HEK293 (cell line): ENCODE results near the gene LGALS4.
A peak's percentile ranks its signal among the peaks of the same experiment; 100 is the strongest.

Experiments used
- BCL11A ChIP-seq: fragments of 450-650 bp; formaldehyde crosslinking; IDR thresholded peaks from 2 replicates; pipeline ENCODE4 v1.5.1; 2016; ENCODE audit warnings: low read depth, missing biosample characterization, missing genetic modification characterization
- BCL11B ChIP-seq: fragments of 450-650 bp; formaldehyde crosslinking; IDR thresholded peaks from 2 replicates; pipeline ENCODE4 v1.5.1; 2016; ENCODE audit warnings: low read depth, missing biosample characterization, missing genetic modification characterization
- EGR2 ChIP-seq: fragments of 450-650 bp; formaldehyde crosslinking; IDR thresholded peaks from 2 replicates; pipeline ENCODE4 v1.5.1; 2016; ENCODE audit warnings: low read depth, missing biosample characterization, missing genetic modification characterization
- KLF7 ChIP-seq: fragments of 450-650 bp; formaldehyde crosslinking; IDR thresholded peaks from 2 replicates; pipeline ENCODE4 v1.5.1; 2016; ENCODE audit warnings: missing biosample characterization, missing genetic modification characterization, borderline replicate concordance
- ZBTB8A ChIP-seq: fragments of 450-650 bp; formaldehyde crosslinking; IDR thresholded peaks from 2 replicates; pipeline ENCODE4 v1.5.1; 2016; ENCODE audit warnings: missing biosample characterization, missing genetic modification characterization
- ZFHX2 ChIP-seq: fragments of 450-650 bp; formaldehyde crosslinking; conservative IDR thresholded peaks from 2 replicates; pipeline ENCODE4 v1.5.1; 2016; ENCODE audit warnings: missing biosample characterization, missing genetic modification characterization
- ZIC2 ChIP-seq: fragments of 450-650 bp; formaldehyde crosslinking; IDR thresholded peaks from 2 replicates; pipeline ENCODE4 v1.5.1; 2016; ENCODE audit warnings: missing biosample characterization, missing genetic modification characterization
- ZNF114 ChIP-seq: fragments of 450-650 bp; formaldehyde crosslinking; IDR thresholded peaks from 2 replicates; pipeline ENCODE4 v1.5.0; 2017; ENCODE audit warnings: missing biosample characterization, missing genetic modification characterization
- ZNF133 ChIP-seq: fragments of 450-650 bp; formaldehyde crosslinking; IDR thresholded peaks from 2 replicates; pipeline ENCODE4 v1.5.1; 2016; ENCODE audit warnings: missing biosample characterization, missing genetic modification characterization
- ZNF146 ChIP-seq: fragments of 450-650 bp; formaldehyde crosslinking; IDR thresholded peaks from 2 replicates; pipeline ENCODE4 v1.5.1; 2016; ENCODE audit warnings: missing biosample characterization, missing genetic modification characterization
- ZNF155 ChIP-seq: fragments of 450-650 bp; formaldehyde crosslinking; IDR thresholded peaks from 2 replicates; pipeline ENCODE4 v1.5.1; 2016; ENCODE audit warnings: missing biosample characterization, missing genetic modification characterization
- ZNF202 ChIP-seq: fragments of 450-650 bp; formaldehyde crosslinking; IDR thresholded peaks from 2 replicates; pipeline ENCODE4 v1.5.1; 2016; ENCODE audit warnings: missing biosample characterization, missing genetic modification characterization, borderline replicate concordance
- ZNF24 ChIP-seq: fragments of 450-650 bp; formaldehyde crosslinking; IDR thresholded peaks from 2 replicates; pipeline ENCODE4 v1.5.1; 2016; ENCODE audit warnings: missing biosample characterization, missing genetic modification characterization
- ZNF311 ChIP-seq: fragments of 450-650 bp; formaldehyde crosslinking; IDR thresholded peaks from 2 replicates; pipeline ENCODE4 v1.5.1; 2017; ENCODE audit warnings: missing biosample characterization, missing genetic modification characterization, borderline replicate concordance
- ZNF366 ChIP-seq: fragments of 450-650 bp; formaldehyde crosslinking; conservative IDR thresholded peaks from 2 replicates; pipeline ENCODE4 v1.5.1; 2016; ENCODE audit warnings: missing biosample characterization, missing genetic modification characterization
- ZNF404 ChIP-seq: fragments of 450-650 bp; formaldehyde crosslinking; IDR thresholded peaks from 2 replicates; pipeline ENCODE4 v1.5.1; 2017; ENCODE audit warnings: missing biosample characterization, missing genetic modification characterization
- ZNF416 ChIP-seq: fragments of 450-650 bp; formaldehyde crosslinking; IDR thresholded peaks from 2 replicates; pipeline ENCODE4 v1.5.1; 2016; ENCODE audit warnings: missing biosample characterization, missing genetic modification characterization
- ZNF423 ChIP-seq: fragments of 450-650 bp; formaldehyde crosslinking; IDR thresholded peaks from 2 replicates; pipeline ENCODE4 v1.5.1; 2016; ENCODE audit warnings: missing biosample characterization, missing genetic modification characterization
- ZNF433 ChIP-seq: fragments of 450-650 bp; formaldehyde crosslinking; IDR thresholded peaks from 2 replicates; pipeline ENCODE4 v1.5.1; 2016; ENCODE audit warnings: missing biosample characterization, missing genetic modification characterization, low read depth
- ZNF501 ChIP-seq: fragments of 450-650 bp; formaldehyde crosslinking; IDR thresholded peaks from 2 replicates; pipeline ENCODE4 v1.5.1; 2016; ENCODE audit warnings: missing biosample characterization, missing genetic modification characterization
- ZNF521 ChIP-seq: fragments of 450-650 bp; formaldehyde crosslinking; IDR thresholded peaks from 2 replicates; pipeline ENCODE4 v1.5.1; 2017; ENCODE audit warnings: missing biosample characterization, mild to moderate bottlenecking, missing genetic modification characterization
- ZNF530 ChIP-seq: fragments of 450-650 bp; formaldehyde crosslinking; IDR thresholded peaks from 2 replicates; pipeline ENCODE4 v1.5.1; 2016; ENCODE audit warnings: low read depth, missing biosample characterization, missing genetic modification characterization
- ZNF560 ChIP-seq: fragments of 450-650 bp; formaldehyde crosslinking; IDR thresholded peaks from 2 replicates; pipeline ENCODE4 v1.5.1; 2017; ENCODE audit warnings: missing biosample characterization, missing genetic modification characterization, borderline replicate concordance
- ZNF626 ChIP-seq: fragments of 450-650 bp; sonication (Bioruptor Pico); formaldehyde crosslinking; IDR thresholded peaks from 2 replicates; pipeline ENCODE4 v1.5.1; 2018; ENCODE audit warnings: missing biosample characterization, missing genetic modification characterization, inconsistent platforms
- ZNF658 ChIP-seq: fragments of 450-650 bp; formaldehyde crosslinking; IDR thresholded peaks from 2 replicates; pipeline ENCODE4; 2016; ENCODE audit warnings: missing biosample characterization, missing genetic modification characterization
- ZNF670 ChIP-seq: fragments of 450-650 bp; formaldehyde crosslinking; IDR thresholded peaks from 2 replicates; pipeline ENCODE4 v1.5.1; 2016; ENCODE audit warnings: missing biosample characterization, missing genetic modification characterization, low read depth
- ZSCAN18 ChIP-seq: fragments of 450-650 bp; formaldehyde crosslinking; IDR thresholded peaks from 2 replicates; pipeline ENCODE4 v1.5.1; 2016; ENCODE audit warnings: missing biosample characterization, missing genetic modification characterization
- ZSCAN30 ChIP-seq: fragments of 450-650 bp; IDR thresholded peaks from 2 replicates; pipeline ENCODE4 v1.5.1; 2018; ENCODE audit warnings: missing biosample characterization, mild to moderate bottlenecking, missing genetic modification characterization, moderate library complexity
- TF ChIP-seq, protein P1 (sequence below): fragments of 450-650 bp; formaldehyde crosslinking; IDR thresholded peaks from 2 replicates; pipeline ENCODE4 v1.5.1; 2017; ENCODE audit warnings: missing biosample characterization, missing genetic modification characterization
- TF ChIP-seq, protein P2 (sequence below): fragments of 450-650 bp; IDR thresholded peaks from 2 replicates; pipeline ENCODE4 v1.5.1; 2018; ENCODE audit warnings: missing biosample characterization, missing genetic modification characterization
- TF ChIP-seq, protein P3 (sequence below): fragments of 450-650 bp; formaldehyde crosslinking; IDR thresholded peaks from 2 replicates; pipeline ENCODE4 v1.5.1; 2016; ENCODE audit warnings: missing biosample characterization, missing genetic modification characterization

Gene LGALS4

GRCh38 chr19:38850976-38851621, 38.4 kb upstream of the LGALS4 start (continued):
- TF ChIP-seq, protein P1, sequence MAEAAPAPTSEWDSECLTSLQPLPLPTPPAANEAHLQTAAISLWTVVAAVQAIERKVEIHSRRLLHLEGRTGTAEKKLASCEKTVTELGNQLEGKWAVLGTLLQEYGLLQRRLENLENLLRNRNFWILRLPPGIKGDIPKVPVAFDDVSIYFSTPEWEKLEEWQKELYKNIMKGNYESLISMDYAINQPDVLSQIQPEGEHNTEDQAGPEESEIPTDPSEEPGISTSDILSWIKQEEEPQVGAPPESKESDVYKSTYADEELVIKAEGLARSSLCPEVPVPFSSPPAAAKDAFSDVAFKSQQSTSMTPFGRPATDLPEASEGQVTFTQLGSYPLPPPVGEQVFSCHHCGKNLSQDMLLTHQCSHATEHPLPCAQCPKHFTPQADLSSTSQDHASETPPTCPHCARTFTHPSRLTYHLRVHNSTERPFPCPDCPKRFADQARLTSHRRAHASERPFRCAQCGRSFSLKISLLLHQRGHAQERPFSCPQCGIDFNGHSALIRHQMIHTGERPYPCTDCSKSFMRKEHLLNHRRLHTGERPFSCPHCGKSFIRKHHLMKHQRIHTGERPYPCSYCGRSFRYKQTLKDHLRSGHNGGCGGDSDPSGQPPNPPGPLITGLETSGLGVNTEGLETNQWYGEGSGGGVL = peak; percentile 16; the same call in 1 of the 2 replicates
- TF ChIP-seq KLF7 (tag by site-specific recombination) (no peak), ZNF416 (tag by site-specific recombination) (no peak), ZSCAN30 (tag by site-specific recombination) (peak; percentile 17; the same call in 1 of the 2 replicates), ZNF366 (tag by site-specific recombination) (peak; percentile 78; the same call in 1 of the 2 replicates), ZBTB8A (tag by site-specific recombination) (no peak), BCL11A (tag by site-specific recombination) (peak; percentile 25; the same call in 1 of the 2 replicates), ZNF521 (tag by site-specific recombination) (no peak), ZFHX2 (no peak), ZNF311 (tag by site-specific recombination) (no peak), ZNF560 (tag by site-specific recombination) (no peak), ZNF146 (tag by site-specific recombination) (0 out of 2 replicates have a peak, but pooled peaks have one; percentile 3), ZSCAN18 (no peak), ZNF114 (tag by site-specific recombination) (no peak), ZIC2 (tag by site-specific recombination) (peak; percentile 97), ZNF404 (tag by site-specific recombination) (no peak), ZNF670 (tag by site-specific recombination) (no peak), ZNF423 (tag by site-specific recombination) (peak; percentile 90), ZNF658 (tag by site-specific recombination) (no peak), ZNF433 (tag by site-specific recombination) (no peak), ZNF530 (tag by site-specific recombination) (no peak), ZNF155 (no peak; the same call in 1 of the 2 replicates), ZNF501 (tag by site-specific recombination) (no peak; the same call in 1 of the 2 replicates), BCL11B (peak; percentile 94), ZNF24 (tag by site-specific recombination) (no peak), ZNF133 (tag by site-specific recombination) (0 out of 2 replicates have a peak, but pooled peaks have one; percentile 22), EGR2 (no peak), ZNF202 (tag by site-specific recombination) (no peak), ZNF626 (tag by site-specific recombination) (no peak)
- TF ChIP-seq, protein P2, sequence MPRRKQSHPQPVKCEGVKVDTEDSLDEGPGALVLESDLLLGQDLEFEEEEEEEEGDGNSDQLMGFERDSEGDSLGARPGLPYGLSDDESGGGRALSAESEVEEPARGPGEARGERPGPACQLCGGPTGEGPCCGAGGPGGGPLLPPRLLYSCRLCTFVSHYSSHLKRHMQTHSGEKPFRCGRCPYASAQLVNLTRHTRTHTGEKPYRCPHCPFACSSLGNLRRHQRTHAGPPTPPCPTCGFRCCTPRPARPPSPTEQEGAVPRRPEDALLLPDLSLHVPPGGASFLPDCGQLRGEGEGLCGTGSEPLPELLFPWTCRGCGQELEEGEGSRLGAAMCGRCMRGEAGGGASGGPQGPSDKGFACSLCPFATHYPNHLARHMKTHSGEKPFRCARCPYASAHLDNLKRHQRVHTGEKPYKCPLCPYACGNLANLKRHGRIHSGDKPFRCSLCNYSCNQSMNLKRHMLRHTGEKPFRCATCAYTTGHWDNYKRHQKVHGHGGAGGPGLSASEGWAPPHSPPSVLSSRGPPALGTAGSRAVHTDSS (tag by site-specific recombination) = no peak; the same call in none of the 2 replicates
- TF ChIP-seq, protein P3, sequence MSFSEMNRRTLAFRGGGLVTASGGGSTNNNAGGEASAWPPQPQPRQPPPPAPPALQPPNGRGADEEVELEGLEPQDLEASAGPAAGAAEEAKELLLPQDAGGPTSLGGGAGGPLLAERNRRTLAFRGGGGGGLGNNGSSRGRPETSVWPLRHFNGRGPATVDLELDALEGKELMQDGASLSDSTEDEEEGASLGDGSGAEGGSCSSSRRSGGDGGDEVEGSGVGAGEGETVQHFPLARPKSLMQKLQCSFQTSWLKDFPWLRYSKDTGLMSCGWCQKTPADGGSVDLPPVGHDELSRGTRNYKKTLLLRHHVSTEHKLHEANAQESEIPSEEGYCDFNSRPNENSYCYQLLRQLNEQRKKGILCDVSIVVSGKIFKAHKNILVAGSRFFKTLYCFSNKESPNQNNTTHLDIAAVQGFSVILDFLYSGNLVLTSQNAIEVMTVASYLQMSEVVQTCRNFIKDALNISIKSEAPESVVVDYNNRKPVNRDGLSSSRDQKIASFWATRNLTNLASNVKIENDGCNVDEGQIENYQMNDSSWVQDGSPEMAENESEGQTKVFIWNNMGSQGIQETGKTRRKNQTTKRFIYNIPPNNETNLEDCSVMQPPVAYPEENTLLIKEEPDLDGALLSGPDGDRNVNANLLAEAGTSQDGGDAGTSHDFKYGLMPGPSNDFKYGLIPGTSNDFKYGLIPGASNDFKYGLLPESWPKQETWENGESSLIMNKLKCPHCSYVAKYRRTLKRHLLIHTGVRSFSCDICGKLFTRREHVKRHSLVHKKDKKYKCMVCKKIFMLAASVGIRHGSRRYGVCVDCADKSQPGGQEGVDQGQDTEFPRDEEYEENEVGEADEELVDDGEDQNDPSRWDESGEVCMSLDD (tag by site-specific recombination) = no peak
